Germinal center (tissue), 1 donor: ENCODE measurements around the gene PRPF19.
A peak's percentile ranks its signal among the peaks of the same experiment; 100 is the strongest.
"Not testable (repeated sequence)": the region's sequence is repeated elsewhere in the genome, so short reads cannot be mapped to it uniquely, and the experiment has no call there.

Experiments used
- DNase-seq: peaks from one replicate; pipeline ENCODE4 v3.0.0; 2012; ENCODE audit warnings: mixed read lengths, low spot score

The PRPF19 gene

DNA sequence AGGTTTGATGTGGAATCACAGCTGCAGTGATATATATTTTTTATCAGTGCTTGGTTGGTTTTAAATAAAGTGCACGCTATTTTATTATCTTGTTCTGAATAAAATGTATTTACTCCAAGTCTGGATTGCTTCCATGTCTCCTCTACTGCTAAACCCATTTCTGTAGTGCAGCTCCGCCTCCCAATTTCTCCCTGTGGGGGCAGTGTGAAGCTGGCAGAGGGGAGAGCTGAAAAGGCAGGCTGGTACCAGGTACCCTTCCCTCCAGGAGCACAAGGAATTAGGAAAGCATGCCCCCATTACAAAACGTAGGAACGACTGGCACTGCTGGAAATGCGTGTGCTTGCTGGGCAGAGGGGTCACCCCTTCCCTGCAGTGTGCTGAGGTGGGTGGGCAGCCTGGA, 16.9 kb upstream of the PRPF19 start:
- no peak for DNase-seq

DNA sequence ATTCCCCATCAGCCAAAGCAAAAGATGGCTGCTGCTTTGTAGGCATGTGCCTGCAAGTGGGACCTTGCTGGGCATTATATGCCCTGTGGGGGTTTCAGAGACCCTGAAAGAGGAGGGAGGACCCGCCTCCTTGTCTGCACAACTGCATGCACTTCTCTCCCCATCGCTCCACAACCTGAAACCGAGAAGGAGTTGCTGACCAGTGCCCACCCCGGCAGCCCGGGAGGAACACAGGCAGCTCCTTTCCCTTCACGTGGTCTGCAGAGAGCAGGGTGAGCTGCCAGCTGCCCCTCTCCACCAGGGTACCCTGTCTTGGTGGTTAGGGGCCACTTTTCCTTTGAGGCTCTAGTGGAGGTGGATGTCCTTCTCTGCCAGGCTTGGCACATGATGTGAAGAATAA, 16.5 kb upstream of the PRPF19 start:
- DNase-seq: no peak

DNA sequence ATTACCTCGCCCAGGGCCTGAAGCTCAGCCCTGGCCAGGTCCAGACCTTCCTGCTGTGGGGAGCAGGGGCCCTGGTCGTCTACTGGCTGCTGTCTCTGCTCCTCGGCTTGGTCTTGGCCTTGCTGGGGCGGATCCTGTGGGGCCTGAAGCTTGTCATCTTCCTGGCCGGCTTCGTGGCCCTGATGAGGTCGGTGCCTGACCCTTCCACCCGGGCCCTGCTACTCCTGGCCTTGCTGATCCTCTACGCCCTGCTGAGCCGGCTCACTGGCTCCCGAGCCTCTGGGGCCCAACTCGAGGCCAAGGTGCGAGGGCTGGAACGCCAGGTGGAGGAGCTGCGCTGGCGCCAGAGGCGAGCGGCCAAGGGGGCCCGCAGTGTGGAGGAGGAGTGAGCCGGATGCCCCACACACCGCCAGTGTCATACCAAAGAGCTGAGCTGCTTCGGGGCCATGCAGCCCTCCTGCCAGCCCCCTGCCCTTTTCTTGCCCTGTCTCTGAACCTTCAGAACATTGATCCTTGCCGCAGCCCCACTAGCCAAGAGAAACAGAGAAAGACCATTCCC, 15.5 kb upstream of the PRPF19 start:
- no peak for DNase-seq

DNA sequence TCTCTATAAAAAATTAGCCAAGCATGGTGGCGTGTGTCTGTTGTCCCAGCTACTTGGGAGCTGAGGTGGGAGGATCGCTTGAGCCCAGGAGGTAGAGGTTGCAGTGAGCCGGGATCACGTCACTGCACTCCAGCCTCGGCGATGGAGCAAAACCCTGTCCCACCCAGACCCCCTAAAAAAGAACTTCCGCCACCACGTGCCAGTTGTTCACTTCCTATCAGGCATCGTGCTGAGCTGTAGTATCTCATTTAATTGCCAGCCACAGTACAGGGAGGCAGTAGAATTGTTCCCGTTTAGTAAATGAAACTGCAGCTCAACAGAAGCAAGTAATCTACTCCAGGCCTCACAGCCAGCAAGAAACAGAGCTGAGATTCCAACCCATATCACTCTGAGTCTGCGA, 14.9 kb upstream of the PRPF19 start:
- DNase-seq: no peak

DNA sequence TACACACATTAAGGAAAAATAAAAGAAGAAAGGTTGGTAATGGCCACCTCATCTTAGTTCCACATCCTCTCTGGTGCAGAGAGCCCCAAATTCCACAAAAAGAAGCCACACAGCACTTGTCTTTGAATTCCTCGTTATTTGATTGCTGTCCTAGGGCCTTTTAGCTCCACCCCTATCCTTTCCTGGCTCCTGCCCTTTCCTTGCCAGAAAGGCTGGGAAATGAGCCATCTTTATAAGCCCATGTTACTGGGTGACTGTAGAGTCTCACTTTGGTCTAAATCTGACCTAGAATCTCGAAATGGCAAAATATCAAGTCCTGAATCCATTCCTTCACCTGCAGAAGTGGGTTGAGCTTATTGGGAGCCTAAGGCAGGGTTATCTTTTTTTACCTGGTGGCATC, 13.6 kb upstream of the PRPF19 start:
- no peak for DNase-seq

DNA sequence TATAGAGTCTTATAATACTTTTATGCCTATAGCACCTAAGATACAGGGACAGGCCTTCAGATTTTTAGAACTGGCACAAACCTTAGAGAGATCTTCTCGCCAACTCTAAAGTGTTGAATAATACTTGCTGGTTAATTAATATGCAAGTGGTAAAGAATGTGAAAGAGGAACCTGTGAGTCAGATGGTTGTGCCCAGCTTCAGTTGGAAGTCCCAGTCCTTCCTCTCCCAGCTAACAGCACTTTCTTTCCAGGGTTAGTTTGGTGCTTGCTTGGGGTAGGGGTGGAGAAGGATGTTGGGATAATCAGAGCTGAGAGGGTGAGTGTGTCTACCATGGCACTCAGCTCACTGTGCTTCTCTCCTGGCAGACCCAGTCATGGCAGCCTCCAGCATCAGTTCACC, 12.9 kb upstream of the PRPF19 start:
- peak; percentile 55 for DNase-seq

DNA sequence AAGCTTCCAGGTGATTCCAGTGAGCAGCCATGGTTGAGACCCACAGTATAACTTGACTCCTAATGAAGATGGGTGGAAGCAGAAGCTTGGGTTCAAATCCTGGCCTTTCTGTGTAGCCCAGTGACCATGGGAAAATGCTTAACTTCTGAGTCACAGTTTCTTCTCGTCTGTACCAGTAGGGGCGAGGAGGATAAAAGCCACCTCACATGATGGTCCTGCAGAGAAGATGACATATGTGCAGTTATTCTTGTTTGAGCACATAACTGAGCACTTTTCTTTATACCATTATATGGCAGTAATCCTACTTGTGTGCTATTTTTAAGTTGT, 12.5 kb upstream of the PRPF19 start:
- no peak for DNase-seq

DNA sequence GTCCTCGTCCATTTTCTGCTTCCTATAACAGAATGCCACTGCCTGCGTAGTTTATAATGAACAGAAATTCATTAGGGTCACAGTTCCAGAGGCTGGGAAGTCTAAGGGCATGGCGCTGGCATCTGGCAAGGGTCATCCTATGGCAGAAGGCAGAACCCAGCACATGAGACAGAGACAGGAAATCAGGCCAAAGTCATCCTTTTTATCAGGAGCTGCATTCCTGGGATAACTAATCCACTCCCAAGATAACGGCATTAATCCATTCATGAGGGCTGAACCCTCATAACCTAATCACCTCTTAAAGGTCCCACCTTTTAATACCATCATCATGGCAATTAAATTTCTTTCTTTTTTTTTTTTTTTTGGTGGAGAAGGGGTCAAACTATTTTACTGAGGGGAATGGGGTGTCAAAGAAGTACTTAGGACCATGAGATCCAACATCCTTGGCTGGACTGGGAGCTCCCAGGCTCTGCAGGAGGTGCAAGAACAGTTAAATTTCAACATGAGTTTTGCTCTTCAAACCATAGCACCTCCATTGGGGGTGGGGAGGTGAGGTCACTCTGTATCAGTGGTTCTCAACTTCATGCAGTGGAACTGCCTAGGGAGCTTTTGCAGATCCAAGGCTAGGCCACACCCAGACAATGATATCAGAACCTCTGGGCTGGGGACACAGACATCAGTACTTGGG, 12.0 kb upstream of the PRPF19 start:
- no peak for DNase-seq

DNA sequence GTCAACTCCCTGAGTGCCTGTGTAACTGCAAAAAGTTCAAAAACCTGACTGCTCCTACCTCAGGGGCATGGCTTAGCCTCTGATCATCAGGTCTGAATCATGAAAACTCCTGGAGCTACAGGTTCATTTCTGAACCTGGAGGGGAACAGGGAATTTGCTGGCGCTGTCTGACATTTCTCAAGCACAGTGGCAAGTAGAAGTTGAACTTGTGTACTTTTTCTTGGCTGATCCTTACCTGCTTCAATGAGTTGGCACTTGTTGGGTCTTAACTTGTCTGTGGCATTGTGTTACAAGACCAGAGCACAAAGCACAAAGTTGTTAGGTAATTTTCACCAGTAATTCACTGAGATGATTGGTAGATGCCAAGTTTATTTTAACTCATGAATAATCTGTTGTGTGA, 10.9 kb upstream of the PRPF19 start:
- no peak for DNase-seq

DNA sequence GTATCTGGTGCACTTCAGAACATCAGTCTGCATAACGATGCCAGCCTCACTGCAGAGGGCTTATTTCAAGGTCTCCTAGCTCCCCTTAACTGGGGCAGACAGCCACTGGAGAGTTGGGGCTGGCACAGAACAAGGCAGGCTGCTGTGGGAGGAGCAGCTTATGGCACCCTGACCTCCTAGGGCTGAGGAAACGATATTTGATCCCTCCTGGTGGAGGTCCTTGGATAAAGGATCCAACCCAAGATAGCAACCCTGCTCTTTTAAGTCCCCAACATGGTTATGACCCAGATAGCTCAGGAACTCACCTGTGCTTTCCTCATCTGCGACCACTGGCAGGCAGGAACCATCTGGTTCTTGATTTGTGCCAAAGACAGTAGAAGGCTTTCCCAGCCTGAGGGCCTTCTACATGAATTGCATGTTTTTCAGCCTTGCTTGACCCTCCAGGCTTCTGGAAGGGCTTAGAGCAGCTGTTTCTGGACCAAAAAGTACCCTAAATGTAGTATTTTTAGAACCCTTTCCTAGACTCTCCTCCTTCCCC, 10.4 kb upstream of the PRPF19 start:
- no peak for DNase-seq

DNA sequence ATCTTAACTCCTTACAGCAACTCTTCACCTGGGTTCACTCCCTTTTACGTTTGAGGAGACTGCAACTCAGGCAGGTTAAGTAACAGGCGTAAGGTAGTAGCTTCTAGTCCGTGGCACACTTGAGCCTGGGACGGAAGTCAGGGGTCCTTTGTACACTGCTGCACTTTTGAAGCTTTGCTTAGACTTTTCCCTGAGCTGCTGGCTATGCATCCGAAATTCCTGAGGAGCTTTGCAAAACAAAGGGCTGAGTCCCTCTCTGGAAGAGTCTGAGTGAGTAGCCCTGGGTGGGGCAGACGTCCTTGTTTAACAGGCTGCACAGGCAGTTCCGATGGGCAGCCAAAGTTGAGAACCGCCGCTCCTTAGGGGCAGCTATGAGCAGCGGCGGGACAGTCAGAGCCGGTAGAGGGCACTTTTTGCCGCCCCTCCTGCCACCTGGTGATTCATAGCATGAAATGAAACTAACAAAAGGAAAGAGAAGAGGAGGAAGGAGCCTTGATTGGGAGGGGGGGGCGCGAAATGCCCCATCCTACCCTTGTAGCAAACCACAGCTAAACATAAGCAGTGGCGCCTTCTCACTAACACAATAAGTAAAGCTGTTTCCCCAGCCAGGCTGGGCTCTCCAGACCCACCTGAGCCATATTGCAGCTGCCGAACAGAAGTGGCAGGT, 9.0 kb upstream of the PRPF19 start:
- peak; percentile 83 for DNase-seq

DNA sequence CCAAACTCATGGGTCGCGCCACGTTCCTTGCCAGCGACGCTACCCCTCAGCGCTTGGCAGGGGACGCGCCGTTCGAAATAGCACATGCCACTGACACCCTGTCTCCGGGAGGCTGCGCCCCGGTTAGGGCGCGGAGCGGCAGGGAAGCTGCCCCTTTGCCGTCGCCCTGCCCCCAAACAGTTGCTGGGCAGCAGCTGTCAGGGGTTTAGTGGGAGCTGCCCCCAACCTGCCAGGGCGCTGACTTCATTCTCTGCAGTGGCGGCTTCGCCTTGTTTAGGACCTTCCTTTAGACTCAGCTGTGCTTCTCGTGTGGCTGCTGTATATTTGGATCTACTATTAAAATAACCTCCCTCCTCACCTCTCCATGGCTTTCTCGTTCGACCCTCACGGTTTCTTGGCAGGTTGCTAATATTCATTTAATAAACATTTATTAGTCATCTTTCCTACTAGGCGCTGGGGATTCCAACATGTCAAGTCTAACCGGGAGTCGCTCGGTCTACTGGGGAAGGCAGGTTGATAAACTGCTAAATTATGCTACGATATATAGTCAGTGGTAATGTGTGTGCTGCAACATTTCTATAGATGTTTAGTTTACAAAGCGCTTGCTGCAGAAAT, 8.4 kb upstream of the PRPF19 start:
- DNase-seq: peak; percentile 71

DNA sequence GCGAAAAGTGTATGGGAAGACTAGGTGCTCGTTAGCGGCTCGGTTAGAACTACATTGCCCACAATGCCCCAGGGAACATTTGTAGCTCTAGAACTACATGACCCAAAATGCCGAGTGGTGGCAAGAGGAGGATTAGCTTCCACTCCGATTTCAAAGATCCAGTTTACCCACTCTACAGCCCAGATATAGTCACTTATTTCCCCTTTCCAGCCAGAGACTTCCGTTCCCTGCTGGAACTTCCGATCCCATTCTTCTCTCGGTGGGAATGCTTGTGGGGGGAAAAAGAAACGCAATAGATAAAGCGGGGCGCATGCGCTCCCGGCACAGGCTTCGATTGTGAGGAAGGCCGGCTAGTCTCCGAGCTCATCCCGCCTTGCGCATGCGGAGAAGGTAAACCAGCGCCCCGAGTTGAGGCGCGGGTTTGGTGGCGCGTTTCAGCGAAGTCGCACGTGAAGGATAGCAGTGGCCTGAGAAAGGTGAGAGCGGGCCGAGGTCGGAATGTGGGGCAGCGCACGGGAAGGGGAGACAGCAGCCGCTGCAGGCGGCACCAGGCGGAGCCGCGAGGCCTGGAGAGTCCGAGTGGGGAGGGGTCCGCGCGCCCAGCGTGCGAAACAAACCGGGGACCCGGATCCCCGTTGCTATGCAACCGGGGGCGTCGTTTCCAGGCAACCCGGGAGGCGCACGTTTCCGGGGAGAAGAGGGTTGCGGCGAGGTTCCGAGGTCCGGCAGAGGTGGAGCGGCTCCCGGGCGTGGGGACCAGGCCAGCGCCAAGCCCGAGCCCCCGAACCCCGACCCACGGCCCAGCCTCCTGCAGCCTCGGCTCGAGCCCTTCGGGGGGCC, 7.6 kb upstream of the PRPF19 start, which contains the start of gene TMEM109:
TMEM109 (plus strand) TSS at position 366 of the 840 bp plus-strand sequence. CDS start 5,536 bp downstream, outside the sequence.
- DNase-seq: peak; percentile 93

DNA sequence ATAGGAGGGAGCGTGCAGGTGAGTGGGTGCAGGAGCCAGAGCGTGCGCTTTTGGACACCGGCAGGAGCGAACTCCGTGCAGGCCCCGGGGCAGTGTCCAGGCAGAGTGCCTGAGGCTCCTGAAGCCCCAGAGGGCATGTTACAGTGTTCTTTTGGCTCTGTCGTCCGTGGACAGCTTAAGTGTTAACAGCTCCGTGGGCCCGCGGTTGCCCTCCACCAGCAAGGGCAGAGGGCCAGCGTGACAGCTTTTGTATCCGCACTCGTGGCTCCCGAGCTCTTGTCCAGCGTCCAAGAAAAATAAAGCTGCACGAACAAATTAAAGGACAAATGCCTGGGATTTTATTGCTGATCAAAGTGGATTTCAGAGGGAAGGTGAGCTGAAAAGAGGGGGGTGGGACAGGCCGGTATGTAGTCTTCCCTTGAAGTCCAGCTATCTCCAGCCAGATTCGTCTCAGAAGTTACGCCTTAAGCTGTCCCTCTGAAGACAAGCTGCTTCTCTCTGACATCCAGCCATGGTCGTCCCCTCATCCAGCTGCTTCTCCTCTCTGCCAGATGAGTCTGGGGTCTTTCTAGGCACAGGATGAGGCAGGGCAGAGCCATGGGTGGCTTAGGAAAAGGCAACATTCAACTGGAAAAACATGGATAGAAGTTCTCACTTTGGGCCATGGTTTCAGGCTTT, 6.6 kb upstream of the PRPF19 start:
- DNase-seq: no peak

DNA sequence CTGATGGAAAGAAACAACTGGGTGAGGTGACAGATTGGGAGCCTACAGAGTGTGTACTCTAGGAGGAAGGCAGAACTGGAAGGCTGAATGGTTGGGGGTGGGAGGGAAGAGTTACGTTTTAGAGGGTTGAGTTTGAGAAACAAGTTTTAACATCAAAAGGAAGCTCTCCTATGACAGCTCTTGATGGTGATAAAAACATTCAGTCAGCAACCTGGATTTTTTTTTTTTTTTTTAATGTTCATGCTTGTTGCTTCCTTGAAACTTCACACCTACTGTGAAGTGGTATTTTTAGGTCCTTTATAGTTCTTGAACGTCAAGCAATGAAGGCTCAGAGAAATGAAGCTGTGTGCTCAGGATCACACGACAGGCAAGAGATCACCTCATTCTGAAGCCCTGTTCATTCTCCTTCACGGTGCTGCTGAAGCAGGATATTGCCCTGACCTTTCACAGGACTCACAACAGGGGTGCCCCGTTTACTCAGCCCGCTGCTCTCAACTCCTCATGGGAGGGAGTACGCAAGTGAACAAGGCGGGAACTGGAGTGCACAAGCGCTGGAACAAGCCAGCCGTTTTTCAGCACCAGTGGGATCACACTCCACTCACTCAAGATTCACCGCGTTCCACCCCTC, 6.0 kb upstream of the PRPF19 start:
- DNase-seq: no peak

DNA sequence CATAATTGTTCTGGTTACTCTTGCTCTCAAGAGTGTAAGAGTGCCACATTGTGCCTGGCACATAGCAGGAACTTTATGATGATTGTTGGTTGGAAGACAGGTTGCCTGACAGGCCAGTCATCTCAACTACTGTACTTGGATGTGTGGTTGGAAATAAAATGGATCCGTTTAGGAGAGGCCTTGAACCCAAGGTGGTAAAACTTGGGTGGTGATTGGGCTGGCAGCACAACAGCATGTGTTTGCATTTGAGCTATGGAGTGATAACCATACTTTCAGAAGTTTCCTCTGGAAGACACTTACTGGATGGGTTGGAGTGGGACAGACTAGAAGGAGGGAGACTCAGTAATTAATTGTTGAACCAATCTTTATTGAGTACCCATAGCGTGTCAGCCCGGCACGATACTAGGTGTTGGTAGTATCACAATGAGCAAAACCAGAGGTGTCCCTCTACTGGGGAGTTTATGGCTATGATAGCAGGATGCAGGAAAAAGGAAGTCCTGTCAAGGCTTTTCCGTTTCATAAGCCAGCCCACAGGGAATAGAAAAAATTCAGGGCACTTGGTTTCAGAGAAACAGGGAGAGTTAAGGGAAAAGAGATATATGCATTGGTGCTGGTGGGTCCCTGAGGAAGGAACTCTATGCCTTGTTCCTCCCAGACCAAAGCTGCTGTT, 4.5 kb upstream of the PRPF19 start:
- DNase-seq: no peak

DNA sequence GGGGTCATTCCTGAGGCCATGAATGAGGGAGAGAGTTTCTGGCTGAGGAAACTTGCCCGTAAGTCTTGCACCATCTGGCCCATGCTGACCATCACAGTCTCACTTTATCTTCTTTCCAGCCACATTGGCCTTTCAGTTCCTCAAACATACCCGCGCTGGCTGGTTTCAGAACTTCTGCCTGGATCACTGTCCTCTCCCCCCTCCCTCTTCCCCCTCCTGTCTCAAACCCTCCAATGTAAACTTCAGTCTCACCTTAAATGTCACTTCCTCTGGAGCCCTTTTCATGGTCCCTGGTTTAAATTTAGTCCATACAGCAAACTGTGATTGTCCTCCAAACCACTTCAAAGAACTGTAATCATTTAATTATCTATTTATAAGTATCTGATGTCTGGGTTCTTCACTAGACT, 3.9 kb upstream of the PRPF19 start:
- DNase-seq: peak; percentile 62

DNA sequence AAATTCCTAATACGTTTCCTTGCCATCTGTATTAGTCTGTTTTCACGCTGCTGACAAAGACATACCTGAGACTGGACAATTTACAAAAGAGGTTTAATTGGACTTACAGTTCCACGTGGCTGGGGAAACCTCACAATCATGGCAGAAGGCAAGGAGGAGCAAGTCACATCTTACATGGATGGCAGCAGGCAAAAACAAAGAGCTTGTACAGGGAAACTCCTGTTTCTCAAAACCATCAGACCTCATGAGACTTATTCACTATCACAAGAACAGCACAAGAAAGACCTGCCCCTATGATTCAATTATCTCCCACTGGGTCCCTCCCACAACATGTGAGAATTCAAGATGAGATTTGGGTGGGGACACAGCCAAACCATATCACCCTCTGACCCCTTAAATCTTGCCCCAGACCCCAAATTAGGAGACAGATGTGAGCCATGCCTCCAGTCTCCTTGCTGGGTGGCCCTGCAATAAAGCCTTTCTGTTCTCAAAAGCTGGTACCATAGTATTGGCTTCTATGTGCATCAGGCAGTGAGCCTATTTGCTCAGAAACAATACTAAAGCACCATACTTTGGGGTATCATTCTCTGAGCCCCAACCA, 3.4 kb upstream of the PRPF19 start:
- not testable (repeated sequence) for DNase-seq

DNA sequence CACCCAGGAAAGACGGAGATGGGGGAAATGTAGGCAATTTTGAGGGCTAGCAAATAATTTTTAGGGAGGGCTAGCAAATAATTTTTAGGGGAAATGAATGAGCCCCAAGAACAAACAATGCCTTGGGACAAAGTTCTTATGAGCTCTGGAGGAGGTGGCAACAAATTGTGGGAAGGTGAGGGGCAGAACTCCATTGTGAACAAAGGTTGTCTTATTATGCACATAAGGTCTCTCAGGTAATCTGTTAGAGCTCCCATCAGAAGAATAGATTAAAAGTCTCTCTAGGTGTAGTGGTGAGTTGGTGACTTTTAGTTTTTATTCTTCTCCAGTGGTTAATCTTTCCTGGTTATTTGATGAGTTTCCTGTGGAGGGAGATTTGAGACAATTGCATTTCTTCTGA, 2.4 kb upstream of the PRPF19 start:
- no peak for DNase-seq

DNA sequence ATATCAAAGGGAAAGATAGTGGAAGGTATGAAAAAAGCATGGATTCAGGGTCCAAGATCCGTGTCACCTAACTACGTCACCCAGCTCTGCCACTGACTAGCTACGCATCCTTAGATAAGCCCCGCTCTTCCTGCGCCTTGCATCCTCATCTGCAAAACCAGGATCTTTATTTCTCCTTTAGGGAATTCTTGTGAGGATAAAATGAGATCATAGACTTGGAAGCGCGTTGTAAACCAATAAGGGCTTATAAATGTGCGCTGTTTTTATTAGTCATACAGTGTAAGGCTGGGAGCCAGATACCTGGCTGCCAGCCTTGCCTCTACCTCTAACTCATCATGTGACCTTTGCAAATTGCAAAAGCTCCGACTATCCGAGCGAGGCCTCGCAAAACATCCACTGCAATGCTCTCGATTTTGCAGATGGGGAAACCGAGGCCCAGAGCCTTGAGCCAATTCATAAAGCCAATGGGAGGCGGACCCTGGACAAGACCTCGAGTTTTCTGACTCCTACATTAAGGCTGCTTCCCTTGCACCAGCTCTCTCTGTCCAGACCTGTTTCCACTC, 753 bp downstream of the PRPF19 start:
- DNase-seq: no peak
